GM19372 (cell line): Measurements from ENCODE around the gene RPL26.
"Not testable (repeated sequence)": the region's sequence is repeated elsewhere in the genome, so short reads cannot be mapped to it uniquely, and the experiment has no call there.

Experiments used
- ATAC-seq: cut with Tn5 transposase; IDR thresholded peaks from one replicate; pipeline ENCODE4 v1.9.1; 2021; ENCODE audit warnings: mild to moderate bottlenecking, low read depth, moderate library complexity; ENCODE audit not compliant: unreplicated experiment

RPL26 gene

GRCh38 chr17:8397636-8398035 is 14.6 kb upstream of the RPL26 start, which contains the start of gene RNF222:
TSS of gene RNF222 (minus strand) at chr17:8397827. CDS start at chr17:8393461, 4,366 bp downstream.
- ATAC-seq, result no peak

- not testable (repeated sequence) for ATAC-seq
Observed at GRCh38 chr17:8394497-8394896, 11.5 kb upstream of the RPL26 start.

GRCh38 chr17:8393470-8394231 is 10.7 kb upstream of the RPL26 start:
- ATAC-seq, result no peak

GRCh38 chr17:8392674-8393469 is 9.9 kb upstream of the RPL26 start:
- no peak for ATAC-seq

- no peak for ATAC-seq
Observed at GRCh38 chr17:8392274-8392673, 9.3 kb upstream of the RPL26 start.

GRCh38 chr17:8391711-8392110 is 8.7 kb upstream of the RPL26 start:
- ATAC-seq, result no peak

- no peak for ATAC-seq
Observed at GRCh38 chr17:8387914-8388651, 5.1 kb upstream of the RPL26 start.

- ATAC-seq, result no peak
Observed at GRCh38 chr17:8386841-8387240, 3.8 kb upstream of the RPL26 start.

- no peak for ATAC-seq
Observed at GRCh38 chr17:8384801-8385378, 1.9 kb upstream of the RPL26 start.

- no peak for ATAC-seq
Observed at GRCh38 chr17:8382880-8383142, 182 bp downstream of the RPL26 start.

- ATAC-seq, result no peak
Observed at GRCh38 chr17:8382052-8382879, 727 bp downstream of the RPL26 start.

GRCh38 chr17:8380049-8380448 is 2.9 kb downstream of the RPL26 start:
- ATAC-seq, result no peak

GRCh38 chr17:8378117-8378516 is 4.9 kb downstream of the RPL26 start:
- ATAC-seq, result not testable (repeated sequence)

GRCh38 chr17:8377422-8377821 is 5.6 kb downstream of the RPL26 start:
- ATAC-seq, result no peak

- ATAC-seq, result peak; percentile 92
Observed at GRCh38 chr17:8376271-8377067, 6.5 kb downstream of the RPL26 start, which contains the start of gene KRABD2. TSS of gene KRABD2 (minus strand) at chr17:8376704.

- ATAC-seq, result no peak
Observed at GRCh38 chr17:8375738-8376259, 7.2 kb downstream of the RPL26 start.

GRCh38 chr17:8373856-8374255 is 9.1 kb downstream of the RPL26 start:
- not testable (repeated sequence) for ATAC-seq

GRCh38 chr17:8372422-8372821 is 10.6 kb downstream of the RPL26 start:
- no peak for ATAC-seq

GRCh38 chr17:8371786-8372185 is 11.2 kb downstream of the RPL26 start:
- ATAC-seq, result no peak
